Prostate gland (tissue), 2 donors: ENCODE measurements around the gene PRPSAP2.

Experiments
- CTCF ChIP-seq, 4 experiments: fragments of 200-600 bp in 2 of 4; fragments of 450-650 bp in 2 of 4; sonication (generic) in 2 of 4; IDR thresholded peaks; 1 replicate in 3 of 4; 2 replicates in 1 of 4; pipeline ENCODE4 v1.5.1; 2016 to 2019; ENCODE audit warnings: antibody characterized with exemption in 4 of 4, mild to moderate bottlenecking in 2 of 4, moderate library complexity in 2 of 4
- POLR2A ChIP-seq: fragments of 450-650 bp; IDR thresholded peaks from one replicate; pipeline ENCODE4 v1.6.1; 2016; ENCODE audit warnings: antibody characterized with exemption, mild to moderate bottlenecking
- POLR2AphosphoS5 ChIP-seq: sonication (generic); formaldehyde crosslinking; IDR thresholded peaks from one replicate; pipeline ENCODE4 v1.6.1; 2017; ENCODE audit warnings: antibody characterized with exemption

DNA sequence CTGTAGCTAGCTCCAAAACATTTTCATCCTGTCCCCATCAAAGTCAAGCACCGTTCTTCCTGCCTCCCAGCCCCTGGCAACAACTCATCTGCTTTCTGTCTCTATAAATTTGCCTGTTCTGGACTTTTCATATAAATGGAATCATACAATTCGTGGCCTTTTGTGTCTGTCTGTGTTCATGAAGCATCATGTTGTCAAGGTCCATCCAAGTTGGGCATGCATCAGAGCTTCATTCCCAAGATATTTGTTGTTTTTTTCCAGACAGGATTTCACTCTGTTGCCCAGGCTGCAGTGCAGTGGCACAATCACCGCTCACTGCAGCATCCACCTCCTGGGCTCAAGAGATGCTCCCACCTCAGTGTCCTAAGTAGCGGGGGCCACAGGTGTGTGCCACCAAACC lies 99.9 kb downstream of the PRPSAP2 start:
- no peak for TF ChIP-seq CTCF (IDR thresholded peaks at IDR 0.05)
- TF ChIP-seq POLR2A: no peak
- no peak for TF ChIP-seq POLR2AphosphoS5
